Heart right ventricle (tissue), 16 donors: Measurements from ENCODE around the gene MALAT1. TPM values are rescaled to one million over a fixed set of nuclear protein-coding genes. Genes with fewer than 3 reads are reported as not detected.
A peak's percentile ranks its signal among the peaks of the same experiment; 100 is the strongest.

ENCODE experiments used
- ATAC-seq, 8 donors: fragments of 200-7000 bp; cut with Tn5 transposase; one replicate each; pipeline ENCODE4 v1.9.1; 2020; ENCODE audit warnings: mild to moderate bottlenecking in 8 of 8, moderate library complexity in 8 of 8, moderate number of reproducible peaks in 1 of 8
- DNase-seq, 2 donors: peaks; one replicate each; pipeline ENCODE4 v3.0.0-alpha.2; 2020
- H3K27ac ChIP-seq, 10 donors: fragments of 200-600 bp; sonication (generic) in 2 of 10; one replicate each; pipeline versions ENCODE4 v1.5.0 to v1.8.0; 2020 to 2022; ENCODE audit warnings: mild to moderate bottlenecking in 3 of 10
- H3K27me3 ChIP-seq, 7 donors: fragments of 200-600 bp; one replicate each; pipeline ENCODE4 v1.8.0; 2021 to 2022; ENCODE audit warnings: mild to moderate bottlenecking in 2 of 7
- H3K36me3 ChIP-seq, 9 donors: fragments of 200-600 bp; sonication (generic) in 1 of 9; one replicate each; pipeline versions ENCODE4 v1.5.0 to v1.8.0; 2020 to 2022; ENCODE audit warnings: mild to moderate bottlenecking in 2 of 9
- H3K4me1 ChIP-seq, 9 donors: fragments of 200-600 bp; sonication (generic) in 1 of 9; one replicate each; pipeline versions ENCODE4 v1.5.0 to v1.8.0; 2020 to 2022; ENCODE audit warnings: mild to moderate bottlenecking in 4 of 9
- H3K4me3 ChIP-seq, 10 donors: fragments of 200-600 bp; sonication (generic) in 2 of 10; one replicate each; pipeline versions ENCODE4 v1.5.0 to v1.8.0; 2020 to 2022; ENCODE audit warnings: mild to moderate bottlenecking in 7 of 10, moderate library complexity in 2 of 10
- H3K9me3 ChIP-seq, 11 donors: fragments of 200-600 bp in 10 of 11; sonication (generic) in 2 of 11; one replicate each; pipeline versions ENCODE4 v1.5.0 to v1.8.0; 2013 to 2022; ENCODE audit warnings: mild to moderate bottlenecking in 2 of 11, control low read depth in 1 of 11, moderate library complexity in 1 of 11
- WGBS, 2 donors: extraction: QIAGEN DNeasy Blood & Tissue Kit; methylation state at CpG; one replicate each; pipeline ENCODE4 v1.1.7; 2013; ENCODE audit warnings: inconsistent platforms in 1 of 2; 5-methylcytosine and 5-hydroxymethylcytosine counted together
- intact Hi-C, 10 donors: fragments of 100-400 bp; cut with DNase I; formaldehyde crosslinking; loops; one replicate each; pipeline versions ENCODE4 v1.11.1 to v1.14.2; 2022
- polyA plus RNA-seq, 2 donors: library from polyadenylated mRNA; stranded (reverse); fragments of 200-250 nt; gene quantifications; one replicate each; pipeline ENCODE4 v1.2.3, GENCODE V29; 2013
- total RNA-seq, 10 donors: library from RNA; stranded (reverse); fragmentation: NEBNext Ultra II Directional in 3 of 10; extraction: Animal tissue kit (Norgen Biotek cat#: 25700) in 3 of 10; gene quantifications; one replicate each; pipeline versions ENCODE4 v1.2.1 to v1.2.4, GENCODE V29; 2021 to 2023
- TF ChIP-seq, protein P1 (sequence below), 9 donors: fragments of 200-600 bp; sonication (generic) in 2 of 9; IDR thresholded peaks; one replicate each; pipeline versions ENCODE4 v1.5.0 to v1.8.0; 2021 to 2022; ENCODE audit warnings: antibody characterized with exemption in 9 of 9, mild to moderate bottlenecking in 5 of 9, moderate library complexity in 1 of 9
- donor health status: Arrhythmogenic right ventricular cardiomyopathy.
- donor health status: ischemic (EF 13 %, LVEDD 7.1; RV severe dilation, severe dysfunction).
- donor health status: healthy with polysubstance abuse.
- donor health status: DM: no; HTN: yes; CAD: no.
- donor health status: DM: no; HTN: no; CAD: no.
- donor health status: ischemic (EF 25% LVEDD 6.9; RV normal size, moderate dysfunction).
- donor health status: ischemic (EF 25% LVEDD 5.7; RV mildly dilated, moderate dysfunction).
- donor health status: healthy.
- donor health status: DM: yes; HTN: yes; CAD: no.
- donor health status: Ischemic cardiomyopathy.
- donor health status: ischemic (EF 35%, LVEDD 5.7; RV mildly dilated, moderate dysfunction).
- donor health status: nonischemic (EF 11% LVEDD 7.7; RV severe dilation, severe dysfunction).
- donor health status: DM: yes; HTN: yes; CAD: no.
- donor health status: PGD.
- donor health status: ischemic (EF 29% LVEDD 5.4; RV normal size, mild dysfunction).
- donor health status: nonischemic (EF 23%, LVEDD 6.1; RV moderate dilation, normal function).

The MALAT1 gene
- total and polyA plus RNA-seq, 12 donors: 205 to 8,462 (median 5,956) TPM

DNA sequence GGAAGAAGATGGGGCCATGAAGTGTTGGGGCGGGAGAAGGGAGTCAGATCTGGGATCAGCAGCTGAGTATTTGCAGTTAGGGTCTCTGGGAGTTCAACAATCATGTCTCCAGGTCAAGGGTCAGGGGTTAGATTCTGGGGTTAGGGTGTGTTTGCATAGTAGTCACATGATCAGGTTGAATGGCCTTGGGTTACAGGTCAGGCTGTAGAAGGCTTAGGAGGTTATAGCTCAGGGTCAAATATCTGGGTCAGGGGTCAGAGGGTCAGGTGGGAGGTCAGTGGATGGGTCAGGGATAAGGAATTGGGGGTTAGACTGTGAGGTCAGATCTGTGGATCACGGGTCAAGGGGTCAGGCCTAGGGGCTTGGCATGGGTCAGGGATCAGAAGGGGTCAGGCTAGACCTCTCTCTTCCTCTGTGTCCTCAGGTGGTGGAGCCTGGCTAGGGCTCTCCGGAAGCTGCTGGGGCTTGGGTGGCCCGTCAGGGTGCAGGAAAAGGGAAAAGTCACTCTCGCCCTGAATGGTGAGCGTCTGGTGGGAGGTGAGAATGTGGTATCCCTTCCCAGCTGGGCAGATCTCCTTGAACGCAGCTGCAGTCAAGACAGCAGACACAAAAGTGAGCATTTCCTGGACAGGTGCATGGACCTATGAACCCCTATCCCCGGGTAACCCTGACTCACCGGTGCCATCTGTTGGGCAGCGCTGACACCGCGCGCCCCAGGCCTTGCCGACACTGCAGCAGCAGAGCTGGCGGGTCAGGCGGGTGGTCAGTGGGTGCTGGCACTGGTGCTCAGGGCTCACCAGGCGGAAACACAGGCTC lies 52.9 kb downstream of the MALAT1 start:
- no peaks in the 10 kb centered on the region for H3K27me3 ChIP-seq
- WGBS, 2 donors: 73 to 75% methylated on average over 17 of the region's 17 CpGs
- intact Hi-C loops: no loop called here
- H3K36me3 ChIP-seq: peaks cover 0 to 74% (median 5%) of the 10 kb centered on the region in 9 donors
- TF ChIP-seq, protein P1, sequence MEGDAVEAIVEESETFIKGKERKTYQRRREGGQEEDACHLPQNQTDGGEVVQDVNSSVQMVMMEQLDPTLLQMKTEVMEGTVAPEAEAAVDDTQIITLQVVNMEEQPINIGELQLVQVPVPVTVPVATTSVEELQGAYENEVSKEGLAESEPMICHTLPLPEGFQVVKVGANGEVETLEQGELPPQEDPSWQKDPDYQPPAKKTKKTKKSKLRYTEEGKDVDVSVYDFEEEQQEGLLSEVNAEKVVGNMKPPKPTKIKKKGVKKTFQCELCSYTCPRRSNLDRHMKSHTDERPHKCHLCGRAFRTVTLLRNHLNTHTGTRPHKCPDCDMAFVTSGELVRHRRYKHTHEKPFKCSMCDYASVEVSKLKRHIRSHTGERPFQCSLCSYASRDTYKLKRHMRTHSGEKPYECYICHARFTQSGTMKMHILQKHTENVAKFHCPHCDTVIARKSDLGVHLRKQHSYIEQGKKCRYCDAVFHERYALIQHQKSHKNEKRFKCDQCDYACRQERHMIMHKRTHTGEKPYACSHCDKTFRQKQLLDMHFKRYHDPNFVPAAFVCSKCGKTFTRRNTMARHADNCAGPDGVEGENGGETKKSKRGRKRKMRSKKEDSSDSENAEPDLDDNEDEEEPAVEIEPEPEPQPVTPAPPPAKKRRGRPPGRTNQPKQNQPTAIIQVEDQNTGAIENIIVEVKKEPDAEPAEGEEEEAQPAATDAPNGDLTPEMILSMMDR (IDR thresholded peaks at IDR 0.05): peak; percentile 18 to 58 (median 36)
- peak in 1 of 2 donors; percentile 60 for DNase-seq
- no peak overlapping the region for H3K4me3 ChIP-seq
- peak in 4 of 8 donors; percentile 18 to 36 (median 34) for ATAC-seq
- H3K9me3 ChIP-seq: no peaks in the 10 kb centered on the region
- no peak overlapping the region for H3K27ac ChIP-seq
- H3K4me1 ChIP-seq: peaks cover 16 to 47% (median 23%) of the 10 kb centered on the region in 9 donors

DNA sequence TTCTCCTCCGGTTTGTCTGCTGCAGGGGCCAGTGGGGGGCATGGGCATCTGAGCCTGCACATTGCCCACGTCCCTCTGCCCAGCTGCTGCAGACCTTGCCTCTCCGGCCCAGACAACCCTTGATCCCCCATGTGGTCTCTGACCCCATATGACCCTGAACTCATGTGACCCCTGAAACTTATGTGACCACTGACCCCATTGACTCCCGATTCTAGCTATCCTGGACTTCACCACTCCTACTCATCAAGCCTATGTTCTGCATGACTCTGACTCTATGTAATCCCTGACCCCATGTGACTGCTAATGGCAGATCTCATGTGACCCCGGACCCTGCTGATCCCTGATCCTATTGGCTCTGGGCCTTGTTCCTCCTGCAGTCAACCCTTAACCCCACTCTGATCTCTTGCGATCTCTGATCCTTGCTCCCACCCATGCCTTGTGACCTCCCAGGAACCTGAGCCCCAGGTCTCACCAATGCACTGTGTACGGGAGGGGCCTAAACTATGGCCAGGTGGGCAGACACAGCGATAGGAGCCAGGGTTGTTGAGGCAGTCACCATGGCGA lies 53.6 kb downstream of the MALAT1 start:
- intact Hi-C loops: no loop called here
- no peak overlapping the region for H3K27ac ChIP-seq
- ATAC-seq: no peak
- H3K4me3 ChIP-seq: no peak overlapping the region
- H3K4me1 ChIP-seq: peaks cover 23 to 48% (median 29%) of the 10 kb centered on the region in 9 donors
- TF ChIP-seq, protein P1 (IDR thresholded peaks at IDR 0.05): no peak
- no peak for DNase-seq
- 86 to 88% methylated on average over 9 of the region's 9 CpGs for WGBS, 2 donors
- H3K9me3 ChIP-seq: no peaks in the 10 kb centered on the region
- peaks cover 0 to 67% (median 5%) of the 10 kb centered on the region in 9 donors for H3K36me3 ChIP-seq
- peaks cover 0 to 2% (median 0%) of the 10 kb centered on the region in 7 donors for H3K27me3 ChIP-seq

DNA sequence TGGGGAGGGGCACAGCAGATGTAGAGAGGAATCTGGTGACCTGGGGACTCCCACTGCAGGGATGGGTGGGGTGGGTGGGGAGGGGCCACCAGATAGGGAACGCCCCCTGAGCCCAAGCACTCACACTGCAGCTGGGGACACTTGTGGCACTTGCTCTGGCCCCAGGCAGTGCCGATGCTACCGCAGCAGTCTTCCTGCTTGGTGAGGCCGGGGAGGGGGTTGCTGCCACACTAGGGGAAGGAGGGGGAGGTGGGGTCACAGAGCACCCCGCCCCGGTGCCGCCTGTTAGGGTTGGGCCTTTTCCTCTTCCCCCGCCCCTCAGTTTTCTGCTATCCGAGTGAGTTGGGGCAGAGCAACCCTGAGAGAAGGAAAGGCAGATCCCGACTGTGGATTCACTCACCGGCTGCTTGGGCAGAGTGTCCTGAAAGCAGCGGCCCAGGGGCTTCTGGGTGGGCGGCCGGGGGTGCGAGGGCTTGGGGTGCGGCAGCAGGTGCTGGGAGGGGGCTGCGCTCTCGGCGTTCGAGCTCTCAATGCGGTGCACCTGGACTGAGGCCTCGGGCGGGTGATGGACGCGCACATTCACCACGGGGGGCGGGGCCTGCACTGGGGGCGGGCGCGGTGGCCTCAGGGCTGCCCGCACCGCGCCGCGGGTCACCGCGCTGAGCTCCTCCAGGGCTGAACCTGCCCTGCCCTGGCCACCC lies 54.6 kb downstream of the MALAT1 start:
- Histone ChIP-seq H3K9me3 (no peaks in the 10 kb centered on the region), H3K27me3 (peaks cover 0 to 3% (median 0%) of the 10 kb centered on the region in 7 donors), H3K27ac (peak overlapping the region in 1 of 10 donors; percentile 31), H3K4me3 (no peak overlapping the region), H3K4me1 (peaks cover 23 to 54% (median 30%) of the 10 kb centered on the region in 9 donors), H3K36me3 (peaks cover 0 to 57% (median 5%) of the 10 kb centered on the region in 9 donors)
- intact Hi-C loops: no loop called here
- TF ChIP-seq, protein P1 (IDR thresholded peaks at IDR 0.05): no peak
- no peak for ATAC-seq
- 74 to 78% methylated on average over 36 to 37 of the region's 37 CpGs for WGBS, 2 donors
- DNase-seq: no peak
